Measurements from ENCODE around the gene CDC42. TPM values are rescaled to one million over a fixed set of nuclear protein-coding genes. Genes with fewer than 3 reads are reported as not detected.

CDC42 gene
- total and polyA plus RNA-seq, 9 of the 15 experiments (the other 6 are each of a cell fraction or from before 2014, with no cell fraction given): 186 to 398 (median 325) TPM

- TF ChIP-seq, protein P1, sequence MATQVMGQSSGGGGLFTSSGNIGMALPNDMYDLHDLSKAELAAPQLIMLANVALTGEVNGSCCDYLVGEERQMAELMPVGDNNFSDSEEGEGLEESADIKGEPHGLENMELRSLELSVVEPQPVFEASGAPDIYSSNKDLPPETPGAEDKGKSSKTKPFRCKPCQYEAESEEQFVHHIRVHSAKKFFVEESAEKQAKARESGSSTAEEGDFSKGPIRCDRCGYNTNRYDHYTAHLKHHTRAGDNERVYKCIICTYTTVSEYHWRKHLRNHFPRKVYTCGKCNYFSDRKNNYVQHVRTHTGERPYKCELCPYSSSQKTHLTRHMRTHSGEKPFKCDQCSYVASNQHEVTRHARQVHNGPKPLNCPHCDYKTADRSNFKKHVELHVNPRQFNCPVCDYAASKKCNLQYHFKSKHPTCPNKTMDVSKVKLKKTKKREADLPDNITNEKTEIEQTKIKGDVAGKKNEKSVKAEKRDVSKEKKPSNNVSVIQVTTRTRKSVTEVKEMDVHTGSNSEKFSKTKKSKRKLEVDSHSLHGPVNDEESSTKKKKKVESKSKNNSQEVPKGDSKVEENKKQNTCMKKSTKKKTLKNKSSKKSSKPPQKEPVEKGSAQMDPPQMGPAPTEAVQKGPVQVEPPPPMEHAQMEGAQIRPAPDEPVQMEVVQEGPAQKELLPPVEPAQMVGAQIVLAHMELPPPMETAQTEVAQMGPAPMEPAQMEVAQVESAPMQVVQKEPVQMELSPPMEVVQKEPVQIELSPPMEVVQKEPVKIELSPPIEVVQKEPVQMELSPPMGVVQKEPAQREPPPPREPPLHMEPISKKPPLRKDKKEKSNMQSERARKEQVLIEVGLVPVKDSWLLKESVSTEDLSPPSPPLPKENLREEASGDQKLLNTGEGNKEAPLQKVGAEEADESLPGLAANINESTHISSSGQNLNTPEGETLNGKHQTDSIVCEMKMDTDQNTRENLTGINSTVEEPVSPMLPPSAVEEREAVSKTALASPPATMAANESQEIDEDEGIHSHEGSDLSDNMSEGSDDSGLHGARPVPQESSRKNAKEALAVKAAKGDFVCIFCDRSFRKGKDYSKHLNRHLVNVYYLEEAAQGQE (IDR thresholded peaks at IDR 0.05; ENCODE audit: borderline replicate concordance): peak; percentile 49
- TF ChIP-seq, protein P1 (CRISPR knock-in tag; IDR thresholded peaks at IDR 0.05; ENCODE audit: low read depth): no peak
- TF ChIP-seq RCOR1 (IDR thresholded peaks at IDR 0.05; ENCODE audit: borderline replicate concordance in 1 of 2, low read depth in 2 of 2, low read length in 2 of 2) (no peak), SMARCE1 (IDR thresholded peaks at IDR 0.05) (0 out of 2 replicates have a peak, but pooled peaks have one; percentile 6), MXI1 (IDR thresholded peaks at IDR 0.05; ENCODE audit: low read depth, low read length) (no peak), MIER1 (IDR thresholded peaks at IDR 0.05; ENCODE audit: low read depth) (no peak; the same call in 1 of the 2 replicates), GATAD2B (IDR thresholded peaks at IDR 0.05; ENCODE audit: borderline replicate concordance) (no peak), CXXC5 (CRISPR knock-in tag; IDR thresholded peaks at IDR 0.05) (peak; percentile 32; the same call in 1 of the 2 replicates), ZNF511 (CRISPR knock-in tag; IDR thresholded peaks at IDR 0.05) (0 out of 2 replicates have a peak, but pooled peaks have one; percentile 26), ELF4 (CRISPR knock-in tag; IDR thresholded peaks at IDR 0.05) (no peak), ZNF398 (CRISPR knock-in tag; IDR thresholded peaks at IDR 0.05) (no peak), ZNF175 (CRISPR knock-in tag; IDR thresholded peaks at IDR 0.05; ENCODE audit: low read depth) (peak; percentile 38; the same call in 1 of the 2 replicates)
- TF ChIP-seq, protein P2, sequence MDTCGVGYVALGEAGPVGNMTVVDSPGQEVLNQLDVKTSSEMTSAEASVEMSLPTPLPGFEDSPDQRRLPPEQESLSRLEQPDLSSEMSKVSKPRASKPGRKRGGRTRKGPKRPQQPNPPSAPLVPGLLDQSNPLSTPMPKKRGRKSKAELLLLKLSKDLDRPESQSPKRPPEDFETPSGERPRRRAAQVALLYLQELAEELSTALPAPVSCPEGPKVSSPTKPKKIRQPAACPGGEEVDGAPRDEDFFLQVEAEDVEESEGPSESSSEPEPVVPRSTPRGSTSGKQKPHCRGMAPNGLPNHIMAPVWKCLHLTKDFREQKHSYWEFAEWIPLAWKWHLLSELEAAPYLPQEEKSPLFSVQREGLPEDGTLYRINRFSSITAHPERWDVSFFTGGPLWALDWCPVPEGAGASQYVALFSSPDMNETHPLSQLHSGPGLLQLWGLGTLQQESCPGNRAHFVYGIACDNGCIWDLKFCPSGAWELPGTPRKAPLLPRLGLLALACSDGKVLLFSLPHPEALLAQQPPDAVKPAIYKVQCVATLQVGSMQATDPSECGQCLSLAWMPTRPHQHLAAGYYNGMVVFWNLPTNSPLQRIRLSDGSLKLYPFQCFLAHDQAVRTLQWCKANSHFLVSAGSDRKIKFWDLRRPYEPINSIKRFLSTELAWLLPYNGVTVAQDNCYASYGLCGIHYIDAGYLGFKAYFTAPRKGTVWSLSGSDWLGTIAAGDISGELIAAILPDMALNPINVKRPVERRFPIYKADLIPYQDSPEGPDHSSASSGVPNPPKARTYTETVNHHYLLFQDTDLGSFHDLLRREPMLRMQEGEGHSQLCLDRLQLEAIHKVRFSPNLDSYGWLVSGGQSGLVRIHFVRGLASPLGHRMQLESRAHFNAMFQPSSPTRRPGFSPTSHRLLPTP (IDR thresholded peaks at IDR 0.05; ENCODE audit: borderline replicate concordance, extremely low read depth, insufficient read length): peak; percentile 44
These were observed 27.8 kb upstream of the CDC42 start (continued) for GRCh38 chr1:22024485-22025367.
